ENCODE data around the gene SLC25A13.

Gene SLC25A13

DNA sequence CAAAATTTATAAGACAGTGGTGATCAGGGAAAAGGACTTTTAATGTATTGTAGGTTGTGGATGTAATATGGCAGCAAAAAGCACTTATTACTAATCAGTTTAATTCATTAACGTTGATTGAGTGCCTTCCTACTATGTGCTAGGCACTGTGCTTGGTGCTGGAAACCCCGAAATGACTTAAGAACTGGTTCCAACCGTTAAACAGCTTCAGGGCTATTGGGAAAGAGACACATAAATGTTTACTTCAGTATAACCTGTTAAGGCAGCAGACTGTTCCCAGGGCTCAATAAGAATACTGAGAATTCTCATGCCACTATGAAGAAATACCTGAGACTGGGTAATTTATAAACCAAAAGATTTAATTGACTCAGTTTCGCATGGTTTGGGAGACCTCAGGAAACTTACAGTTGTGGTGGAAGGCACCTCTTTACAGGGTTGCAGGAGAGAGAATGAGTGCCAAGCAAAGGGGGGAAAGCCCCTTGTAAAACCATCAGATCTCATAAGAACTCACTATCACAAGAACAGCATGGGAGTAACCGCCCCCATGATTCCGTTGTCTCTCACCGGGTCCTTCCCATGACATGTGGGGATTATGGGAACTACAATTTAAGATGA lies 1.1 kb upstream of the SLC25A13 start:
- no peak for DNase-seq (ENCODE audit: low read depth)
- no peak overlapping the region for H3K4me3 ChIP-seq (ENCODE audit: low read depth, low read length)
- TF ChIP-seq, protein P1, sequence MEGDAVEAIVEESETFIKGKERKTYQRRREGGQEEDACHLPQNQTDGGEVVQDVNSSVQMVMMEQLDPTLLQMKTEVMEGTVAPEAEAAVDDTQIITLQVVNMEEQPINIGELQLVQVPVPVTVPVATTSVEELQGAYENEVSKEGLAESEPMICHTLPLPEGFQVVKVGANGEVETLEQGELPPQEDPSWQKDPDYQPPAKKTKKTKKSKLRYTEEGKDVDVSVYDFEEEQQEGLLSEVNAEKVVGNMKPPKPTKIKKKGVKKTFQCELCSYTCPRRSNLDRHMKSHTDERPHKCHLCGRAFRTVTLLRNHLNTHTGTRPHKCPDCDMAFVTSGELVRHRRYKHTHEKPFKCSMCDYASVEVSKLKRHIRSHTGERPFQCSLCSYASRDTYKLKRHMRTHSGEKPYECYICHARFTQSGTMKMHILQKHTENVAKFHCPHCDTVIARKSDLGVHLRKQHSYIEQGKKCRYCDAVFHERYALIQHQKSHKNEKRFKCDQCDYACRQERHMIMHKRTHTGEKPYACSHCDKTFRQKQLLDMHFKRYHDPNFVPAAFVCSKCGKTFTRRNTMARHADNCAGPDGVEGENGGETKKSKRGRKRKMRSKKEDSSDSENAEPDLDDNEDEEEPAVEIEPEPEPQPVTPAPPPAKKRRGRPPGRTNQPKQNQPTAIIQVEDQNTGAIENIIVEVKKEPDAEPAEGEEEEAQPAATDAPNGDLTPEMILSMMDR (conservative IDR thresholded peaks at IDR 0.05; ENCODE audit: low read depth, low read length): no peak

DNA sequence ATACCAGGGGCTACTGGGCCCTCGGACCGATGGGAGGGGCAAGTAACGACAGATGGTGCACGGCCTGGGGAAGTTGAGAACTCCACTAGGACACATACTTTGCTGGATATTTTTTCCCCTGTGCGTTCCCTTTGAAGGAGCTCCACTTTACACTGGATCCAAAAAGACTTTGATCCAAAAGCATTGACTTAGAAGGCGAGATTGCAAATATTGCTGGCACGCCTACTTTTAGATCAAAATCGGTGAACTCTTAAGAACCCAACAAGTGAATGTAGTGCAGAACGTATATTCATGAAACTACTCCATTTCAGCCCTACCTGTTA lies 436 bp upstream of the SLC25A13 start:
- no peak for DNase-seq (ENCODE audit: low read depth)
- TF ChIP-seq, protein P1 (conservative IDR thresholded peaks at IDR 0.05; ENCODE audit: low read depth, low read length): no peak
- peak overlapping the region; percentile 90 for H3K4me3 ChIP-seq (ENCODE audit: low read depth, low read length)

DNA sequence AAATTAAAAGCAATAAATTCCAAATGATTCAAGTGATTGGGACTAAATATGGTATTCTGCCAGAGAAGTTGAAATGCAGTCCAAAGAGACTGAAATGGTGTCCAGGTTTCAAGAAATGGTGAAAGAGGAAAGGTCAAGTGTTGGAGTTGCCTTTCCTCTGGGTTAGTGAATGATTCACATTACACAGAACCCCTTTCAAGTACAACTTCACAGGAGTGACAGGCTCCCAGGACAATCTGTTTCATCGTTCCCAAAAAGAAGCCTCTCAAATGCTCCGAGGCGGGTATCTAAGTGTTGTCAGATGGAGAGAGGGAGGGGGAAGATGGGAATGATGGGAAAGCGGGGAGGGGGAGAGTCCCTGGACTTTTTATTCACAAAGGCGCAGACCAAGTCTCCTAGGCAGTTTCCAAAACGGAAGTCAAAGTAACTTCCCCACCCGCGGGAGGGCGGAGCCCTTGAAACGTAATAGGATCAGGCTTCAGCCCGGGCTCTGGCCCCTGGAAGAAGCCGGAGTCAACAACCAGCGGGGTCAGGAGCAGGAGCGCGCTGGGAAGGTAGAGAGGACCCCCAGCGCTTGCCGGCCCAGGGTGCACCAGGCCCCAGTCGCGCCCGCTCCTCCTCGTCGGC lies 754 bp downstream of the SLC25A13 start:
- peak; percentile 83 for DNase-seq (ENCODE audit: low read depth)
- TF ChIP-seq, protein P1 (conservative IDR thresholded peaks at IDR 0.05; ENCODE audit: low read depth, low read length): no peak
- peak overlapping the region; percentile 90 for H3K4me3 ChIP-seq (ENCODE audit: low read depth, low read length)

DNA sequence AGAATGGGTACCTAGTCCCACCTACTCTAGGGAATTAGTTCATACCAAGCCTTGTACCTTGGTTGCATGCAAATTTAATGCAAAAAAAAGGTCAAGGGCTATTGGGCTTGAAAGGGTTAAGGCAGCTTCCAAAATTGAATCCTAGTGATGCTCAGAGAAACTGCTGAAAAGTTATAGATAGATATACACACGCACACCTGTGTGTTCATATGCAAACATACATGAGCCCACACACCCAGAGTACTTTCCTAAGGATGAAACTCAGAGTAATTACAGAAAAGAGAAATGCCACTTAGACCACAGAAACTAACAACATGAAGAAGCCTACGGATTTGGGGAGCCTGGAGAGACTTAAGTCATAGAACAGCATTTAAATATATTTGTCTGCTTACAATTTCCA lies 1.5 kb downstream of the SLC25A13 start:
- H3K4me3 ChIP-seq (ENCODE audit: low read depth, low read length): no peak overlapping the region
- DNase-seq (ENCODE audit: low read depth): no peak
- TF ChIP-seq, protein P1 (conservative IDR thresholded peaks at IDR 0.05; ENCODE audit: low read depth, low read length): no peak

DNA sequence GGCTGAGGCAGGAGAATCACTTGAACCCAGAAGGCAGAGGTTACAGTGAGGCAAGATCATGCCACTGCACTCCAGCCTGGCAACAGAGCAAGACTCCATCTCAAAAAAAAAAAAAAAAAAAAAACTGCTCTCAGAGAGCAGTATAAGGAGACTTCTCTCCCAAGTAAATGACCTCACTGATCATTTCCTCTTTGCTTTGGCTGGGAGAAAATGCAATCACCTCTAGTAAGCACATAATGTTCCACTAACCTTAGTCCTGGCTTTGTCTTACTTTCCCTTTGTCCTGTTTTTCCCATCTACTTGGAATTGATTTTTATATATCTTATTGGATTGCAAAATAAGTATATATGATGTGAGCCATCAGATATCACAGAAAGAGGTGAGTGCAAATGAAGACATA lies 2.5 kb downstream of the SLC25A13 start:
- peak; percentile 45 for DNase-seq (ENCODE audit: low read depth)
- no peak overlapping the region for H3K4me3 ChIP-seq (ENCODE audit: low read depth, low read length)
- TF ChIP-seq, protein P1 (conservative IDR thresholded peaks at IDR 0.05; ENCODE audit: low read depth, low read length): no peak

DNA sequence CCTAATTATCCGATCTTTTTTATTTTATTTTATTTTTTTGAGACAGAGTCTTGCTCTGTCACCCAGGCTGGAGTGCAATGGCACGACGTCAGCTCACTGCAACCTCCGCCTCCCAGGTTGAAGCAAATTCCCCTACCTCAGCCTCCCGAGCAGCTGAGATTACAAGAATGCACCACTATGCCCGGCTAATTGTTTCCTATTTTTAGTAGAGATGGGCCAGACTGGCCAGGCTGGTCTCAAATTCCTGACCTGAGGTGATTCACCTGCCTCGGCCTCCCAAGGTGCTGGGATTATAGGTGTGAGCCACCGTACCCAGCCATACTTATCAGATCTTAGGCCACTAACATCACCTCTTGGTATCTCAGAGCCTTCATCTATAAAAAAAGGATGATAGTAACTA lies 4.9 kb downstream of the SLC25A13 start:
- TF ChIP-seq, protein P1 (conservative IDR thresholded peaks at IDR 0.05; ENCODE audit: low read depth, low read length): no peak
- H3K4me3 ChIP-seq (ENCODE audit: low read depth, low read length): no peak overlapping the region
- no peak for DNase-seq (ENCODE audit: low read depth)

DNA sequence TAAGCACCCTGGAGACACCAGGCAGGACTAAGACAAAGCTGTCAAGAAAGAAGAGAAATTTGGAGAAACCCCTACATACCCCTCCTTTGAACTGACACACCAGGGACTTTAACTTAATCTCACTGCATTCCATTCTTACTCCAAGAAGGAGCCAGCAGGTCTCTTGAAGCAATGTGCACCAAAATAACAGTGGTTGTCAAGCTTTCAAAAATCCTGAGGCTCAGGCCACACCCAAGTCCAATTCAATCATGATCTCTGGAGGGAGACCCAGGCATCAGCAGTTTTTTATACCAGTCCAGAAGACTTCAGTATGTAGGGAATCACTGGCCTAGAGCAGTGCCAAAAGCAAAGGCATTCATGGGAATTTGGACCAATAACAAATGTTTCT lies 6.8 kb downstream of the SLC25A13 start:
- no peak overlapping the region for H3K4me3 ChIP-seq (ENCODE audit: low read depth, low read length)
- TF ChIP-seq, protein P1 (conservative IDR thresholded peaks at IDR 0.05; ENCODE audit: low read depth, low read length): no peak
- no peak for DNase-seq (ENCODE audit: low read depth)
